IPS DF 6.9 (cell line): ENCODE measurements around the gene ITGB6.

Experiments
- DNase-seq: peaks from one replicate; pipeline ENCODE4 v3.0.0-alpha.2; 2013; ENCODE audit warnings: low read depth, low spot score
- H3K27ac ChIP-seq: one replicate; pipeline ENCODE4 v1.5.1; 2013; ENCODE audit warnings: low read length, control low read depth
- H3K27me3 ChIP-seq: 2 replicates; pipeline ENCODE4 v1.6.1; 2013; ENCODE audit warnings: mild to moderate bottlenecking, low read length; ENCODE audit not compliant: control insufficient read depth, insufficient read depth
- H3K36me3 ChIP-seq: 2 replicates; pipeline ENCODE4 v1.6.1; 2013; ENCODE audit warnings: low read length; ENCODE audit not compliant: control insufficient read depth, insufficient read depth
- H3K4me1 ChIP-seq: 2 replicates; pipeline ENCODE4 v1.6.1; 2013; ENCODE audit warnings: low read length; ENCODE audit not compliant: control insufficient read depth, insufficient read depth
- H3K4me3 ChIP-seq: 2 replicates; pipeline ENCODE4 v1.5.1; 2013; ENCODE audit warnings: mild to moderate bottlenecking, low read length
- H3K9me3 ChIP-seq: 2 replicates; pipeline ENCODE4 v1.6.1; 2013; ENCODE audit warnings: low read length, inconsistent platforms; ENCODE audit not compliant: control insufficient read depth, insufficient read depth
- WGBS: extraction: QIAGEN DNeasy Blood & Tissue Kit; methylation state at CpG from one replicate; pipeline ENCODE4 v1.1.7; 2013; ENCODE audit warnings: mixed read lengths, missing lambda C conversion rate; ENCODE audit not compliant: insufficient read length, insufficient coverage; 5-methylcytosine and 5-hydroxymethylcytosine counted together

Gene ITGB6, protein sequence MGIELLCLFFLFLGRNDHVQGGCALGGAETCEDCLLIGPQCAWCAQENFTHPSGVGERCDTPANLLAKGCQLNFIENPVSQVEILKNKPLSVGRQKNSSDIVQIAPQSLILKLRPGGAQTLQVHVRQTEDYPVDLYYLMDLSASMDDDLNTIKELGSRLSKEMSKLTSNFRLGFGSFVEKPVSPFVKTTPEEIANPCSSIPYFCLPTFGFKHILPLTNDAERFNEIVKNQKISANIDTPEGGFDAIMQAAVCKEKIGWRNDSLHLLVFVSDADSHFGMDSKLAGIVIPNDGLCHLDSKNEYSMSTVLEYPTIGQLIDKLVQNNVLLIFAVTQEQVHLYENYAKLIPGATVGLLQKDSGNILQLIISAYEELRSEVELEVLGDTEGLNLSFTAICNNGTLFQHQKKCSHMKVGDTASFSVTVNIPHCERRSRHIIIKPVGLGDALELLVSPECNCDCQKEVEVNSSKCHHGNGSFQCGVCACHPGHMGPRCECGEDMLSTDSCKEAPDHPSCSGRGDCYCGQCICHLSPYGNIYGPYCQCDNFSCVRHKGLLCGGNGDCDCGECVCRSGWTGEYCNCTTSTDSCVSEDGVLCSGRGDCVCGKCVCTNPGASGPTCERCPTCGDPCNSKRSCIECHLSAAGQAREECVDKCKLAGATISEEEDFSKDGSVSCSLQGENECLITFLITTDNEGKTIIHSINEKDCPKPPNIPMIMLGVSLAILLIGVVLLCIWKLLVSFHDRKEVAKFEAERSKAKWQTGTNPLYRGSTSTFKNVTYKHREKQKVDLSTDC

GRCh38 chr2:160199683-160200389, at the start of gene ITGB6:
Gene ITGB6 (minus strand): TSS chr2:160200272. CDS start chr2:160200063, 209 bp downstream.
- DNase-seq, result no peak
- Histone ChIP-seq H3K27ac (no peak within 1 kb of the TSS), H3K4me3 (no peak within 1 kb of the TSS), H3K4me1 (no peaks in the 10 kb centered on the region), H3K9me3 (no peaks in the 10 kb centered on the region), H3K36me3 (no peaks in the 10 kb centered on the region), H3K27me3 (no peaks in the 10 kb centered on the region)
- no CpG with 5 or more reads among the region's 9 CpGs for WGBS

DNA sequence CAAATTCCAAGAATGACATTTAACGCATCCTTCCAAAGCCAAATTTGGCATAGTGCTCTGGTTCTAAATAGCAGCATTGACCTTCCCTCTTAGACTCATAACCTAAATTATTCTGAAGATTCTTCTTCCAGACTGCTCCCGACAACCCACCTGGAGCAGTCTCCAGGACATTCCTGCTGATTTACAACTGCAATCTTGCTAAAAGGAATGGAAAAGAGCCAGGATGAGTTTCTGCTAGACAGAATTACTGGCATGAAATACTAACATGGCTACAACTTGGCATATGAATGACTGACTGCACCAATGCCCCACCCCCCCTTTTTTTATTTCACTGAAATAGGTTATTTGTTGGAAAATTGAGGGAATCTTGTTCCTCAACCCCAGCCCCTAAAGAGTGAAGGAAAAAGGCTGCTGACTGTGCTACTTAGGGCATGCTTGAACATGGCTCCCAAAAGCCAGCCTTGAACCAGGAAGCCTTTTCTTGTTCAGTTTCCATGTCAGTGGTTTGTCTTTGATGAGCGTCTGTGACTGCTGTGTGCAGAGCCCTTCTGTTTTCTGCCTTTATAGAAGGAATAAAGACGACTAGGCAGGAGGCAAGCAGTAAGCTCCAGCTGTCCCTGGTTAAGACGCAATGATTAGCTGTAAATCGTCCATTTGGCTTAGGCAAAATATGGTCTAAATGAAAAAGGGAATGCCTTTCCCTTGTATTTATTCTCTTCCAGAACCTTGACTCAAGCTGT, 47.4 kb upstream of the ITGB6 start:
- Histone ChIP-seq H3K27me3 (no peaks in the 10 kb centered on the region), H3K9me3 (no peaks in the 10 kb centered on the region), H3K36me3 (no peaks in the 10 kb centered on the region), H3K4me3 (no peak overlapping the region), H3K4me1 (no peaks in the 10 kb centered on the region), H3K27ac (no peak overlapping the region)
- no CpG with 5 or more reads among the region's 6 CpGs for WGBS
- no peak for DNase-seq

GRCh38 chr2:160246356-160246755, 46.3 kb upstream of the ITGB6 start:
- H3K9me3 ChIP-seq, result no peaks in the 10 kb centered on the region
- no peaks in the 10 kb centered on the region for H3K4me1 ChIP-seq
- WGBS, result no CpG with 5 or more reads among the region's 2 CpGs
- H3K27me3 ChIP-seq, result no peaks in the 10 kb centered on the region
- no peaks in the 10 kb centered on the region for H3K36me3 ChIP-seq
- no peak overlapping the region for H3K27ac ChIP-seq
- no peak for DNase-seq
- H3K4me3 ChIP-seq, result no peak overlapping the region

GRCh38 chr2:160245614-160246155, 45.6 kb upstream of the ITGB6 start:
- no CpG with 5 or more reads among the region's 5 CpGs for WGBS
- Histone ChIP-seq H3K36me3 (no peaks in the 10 kb centered on the region), H3K4me3 (no peak overlapping the region), H3K27me3 (no peaks in the 10 kb centered on the region), H3K4me1 (no peaks in the 10 kb centered on the region), H3K9me3 (no peaks in the 10 kb centered on the region), H3K27ac (no peak overlapping the region)
- no peak for DNase-seq

DNA sequence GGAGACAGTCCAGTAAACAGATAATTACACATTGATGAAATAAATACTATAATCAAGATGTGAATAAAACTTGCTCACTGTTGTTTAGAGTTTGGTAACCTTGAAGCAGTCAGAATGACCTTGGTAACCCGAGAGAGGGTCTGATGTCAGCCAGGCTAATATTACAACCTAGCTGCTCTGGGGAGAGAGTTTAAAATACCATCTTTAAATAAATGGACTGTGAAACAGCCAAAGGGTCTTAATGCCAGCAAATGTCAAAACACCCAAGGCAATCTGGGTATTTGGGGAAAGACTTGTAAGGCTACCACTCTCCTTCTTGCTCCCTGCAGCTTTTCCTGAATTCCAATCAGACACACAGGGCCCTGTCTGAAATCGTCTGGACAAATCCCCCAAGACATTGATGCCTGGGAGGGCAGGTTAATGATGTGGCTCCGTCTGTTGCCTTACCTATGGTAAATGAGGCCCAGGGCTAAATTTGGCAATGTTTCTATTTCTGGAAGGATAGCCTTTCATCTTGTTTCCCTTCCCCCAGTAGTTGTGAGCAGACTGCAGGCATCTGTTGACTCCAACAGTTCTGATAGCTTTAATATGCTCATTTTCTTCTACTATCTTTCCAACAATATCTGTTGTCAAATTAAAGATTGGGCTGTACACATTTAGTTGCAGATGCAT, 43.0 kb upstream of the ITGB6 start:
- Histone ChIP-seq H3K4me1 (no peaks in the 10 kb centered on the region), H3K4me3 (no peak overlapping the region), H3K36me3 (no peaks in the 10 kb centered on the region), H3K27me3 (no peaks in the 10 kb centered on the region), H3K27ac (no peak overlapping the region), H3K9me3 (no peaks in the 10 kb centered on the region)
- WGBS, result no CpG with 5 or more reads among the region's 3 CpGs
- DNase-seq, result no peak

DNA sequence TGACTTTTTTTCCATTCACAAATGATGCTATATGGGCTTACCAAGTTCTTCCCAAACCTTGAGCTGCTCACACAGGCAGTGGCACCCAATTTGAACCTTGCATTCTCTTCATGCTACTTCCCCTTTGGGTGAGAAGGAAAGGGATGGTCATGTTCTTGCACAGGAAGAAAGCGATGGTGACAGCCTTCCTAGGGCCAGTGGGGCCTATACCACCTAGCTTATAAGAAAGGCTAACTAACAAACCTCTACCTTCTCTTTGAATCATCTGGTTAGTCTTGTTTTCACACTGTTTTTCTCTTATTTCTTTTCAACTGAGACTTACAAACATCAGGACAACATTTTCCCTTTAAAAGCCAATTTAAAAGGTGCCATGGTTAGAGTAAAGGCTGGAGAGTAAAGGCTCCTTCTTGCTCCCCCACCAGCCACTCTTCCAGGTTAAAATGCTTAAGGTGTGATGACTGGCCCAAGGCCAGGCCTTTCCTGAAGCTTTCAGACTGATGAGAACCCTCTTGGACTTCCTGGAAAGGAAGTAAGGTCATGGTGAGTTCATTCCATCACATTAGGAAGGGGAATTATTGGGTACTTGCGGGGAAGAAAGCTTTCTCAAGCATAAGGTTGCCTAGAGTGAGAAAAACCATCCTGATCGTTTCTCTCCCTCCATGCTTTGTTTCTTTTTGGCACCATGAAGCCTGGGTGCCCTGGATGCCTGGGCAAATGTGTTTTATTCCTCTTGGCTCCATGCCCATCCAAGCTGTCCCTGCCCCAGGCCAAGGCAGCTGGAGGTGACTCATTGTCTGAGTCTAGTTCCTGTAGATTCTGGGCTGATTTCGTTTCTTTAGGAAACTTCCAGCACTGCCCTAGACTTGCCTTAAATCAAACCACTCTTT, 41.4 kb upstream of the ITGB6 start:
- Histone ChIP-seq H3K9me3 (no peaks in the 10 kb centered on the region), H3K36me3 (no peaks in the 10 kb centered on the region), H3K27ac (no peak overlapping the region), H3K4me3 (no peak overlapping the region), H3K27me3 (no peaks in the 10 kb centered on the region), H3K4me1 (no peaks in the 10 kb centered on the region)
- DNase-seq, result no peak
- no CpG with 5 or more reads among the region's 4 CpGs for WGBS

- no peak for DNase-seq
- no CpG with 5 or more reads among the region's 5 CpGs for WGBS
- H3K4me1 ChIP-seq, result no peaks in the 10 kb centered on the region
- H3K9me3 ChIP-seq, result no peaks in the 10 kb centered on the region
- no peaks in the 10 kb centered on the region for H3K27me3 ChIP-seq
- H3K4me3 ChIP-seq, result no peak overlapping the region
- no peak overlapping the region for H3K27ac ChIP-seq
- H3K36me3 ChIP-seq, result no peaks in the 10 kb centered on the region
These were observed 39.4 kb upstream of the ITGB6 start for GRCh38 chr2:160239436-160239835.

- no CpG with 5 or more reads among the region's 4 CpGs for WGBS
- H3K27ac ChIP-seq, result no peak overlapping the region
- no peaks in the 10 kb centered on the region for H3K4me1 ChIP-seq
- no peak for DNase-seq
- H3K9me3 ChIP-seq, result no peaks in the 10 kb centered on the region
- H3K4me3 ChIP-seq, result no peak overlapping the region
- H3K27me3 ChIP-seq, result no peaks in the 10 kb centered on the region
- H3K36me3 ChIP-seq, result no peaks in the 10 kb centered on the region
These were observed 38.3 kb upstream of the ITGB6 start for GRCh38 chr2:160238392-160238791.

- H3K36me3 ChIP-seq, result no peaks in the 10 kb centered on the region
- H3K9me3 ChIP-seq, result no peaks in the 10 kb centered on the region
- no peaks in the 10 kb centered on the region for H3K4me1 ChIP-seq
- no CpG with 5 or more reads among the region's 3 CpGs for WGBS
- no peak overlapping the region for H3K4me3 ChIP-seq
- no peak overlapping the region for H3K27ac ChIP-seq
- DNase-seq, result no peak
- H3K27me3 ChIP-seq, result no peaks in the 10 kb centered on the region
These were observed 32.9 kb upstream of the ITGB6 start for GRCh38 chr2:160232905-160233475.
